CD4-positive, alpha-beta T cell treated with Interferon gamma for 1 hour (primary cell): ENCODE data around the gene ANKMY2.
A peak's percentile ranks its signal among the peaks of the same experiment; 100 is the strongest.
"Not testable (repeated sequence)": the region's sequence is repeated elsewhere in the genome, so short reads cannot be mapped to it uniquely, and the experiment has no call there.

Source experiments
- DNase-seq: peaks from one replicate; pipeline ENCODE4 v3.0.0-alpha.2; 2020

The ANKMY2 gene

GRCh38 chr7:16645593-16646471 lies at the start of gene ANKMY2, which contains the start of gene BZW2:
Gene ANKMY2, minus strand, starts transcription at chr7:16645754. Its CDS starts 181 bp downstream, at chr7:16645573.
Gene BZW2, plus strand, starts transcription at chr7:16646181. Its CDS starts 19,263 bp downstream, at chr7:16665444.
- peak; percentile 94 for DNase-seq

GRCh38 chr7:16694806-16695205 lies 49.3 kb upstream of the ANKMY2 start:
- DNase-seq: no peak

- no peak for DNase-seq
These were observed 48.2 kb upstream of the ANKMY2 start for GRCh38 chr7:16693601-16694318.

- no peak for DNase-seq
These were observed 45.7 kb upstream of the ANKMY2 start for GRCh38 chr7:16691241-16691640.

GRCh38 chr7:16688249-16688648 lies 42.7 kb upstream of the ANKMY2 start:
- DNase-seq: no peak

- no peak for DNase-seq
These were observed 40.0 kb upstream of the ANKMY2 start for GRCh38 chr7:16685535-16685934.

- no peak for DNase-seq
These were observed 39.4 kb upstream of the ANKMY2 start for GRCh38 chr7:16684935-16685334.

- DNase-seq: not testable (repeated sequence)
These were observed 33.4 kb upstream of the ANKMY2 start for GRCh38 chr7:16678645-16679566.

GRCh38 chr7:16677978-16678494 lies 32.5 kb upstream of the ANKMY2 start:
- DNase-seq: no peak

GRCh38 chr7:16675277-16675676 lies 29.7 kb upstream of the ANKMY2 start:
- no peak for DNase-seq

- DNase-seq: no peak
These were observed 26.3 kb upstream of the ANKMY2 start for GRCh38 chr7:16671811-16672210.

GRCh38 chr7:16670731-16671344 lies 25.3 kb upstream of the ANKMY2 start:
- no peak for DNase-seq

GRCh38 chr7:16670021-16670420 lies 24.5 kb upstream of the ANKMY2 start:
- DNase-seq: no peak

GRCh38 chr7:16669581-16669980 lies 24.0 kb upstream of the ANKMY2 start:
- DNase-seq: no peak

- no peak for DNase-seq
These were observed 23.4 kb upstream of the ANKMY2 start for GRCh38 chr7:16668978-16669377.

- DNase-seq: peak; percentile 46
These were observed 22.7 kb upstream of the ANKMY2 start for GRCh38 chr7:16668049-16668858.

- DNase-seq: no peak
These were observed 21.8 kb upstream of the ANKMY2 start for GRCh38 chr7:16667355-16667754.

- no peak for DNase-seq
These were observed 16.4 kb upstream of the ANKMY2 start for GRCh38 chr7:16661924-16662323.

- DNase-seq: no peak
These were observed 15.3 kb upstream of the ANKMY2 start for GRCh38 chr7:16660702-16661464.

- not testable (repeated sequence) for DNase-seq
These were observed 14.4 kb upstream of the ANKMY2 start for GRCh38 chr7:16659854-16660497.
